AG09319 (cell line): ENCODE measurements around the gene SCYGR1.

Source experiments
- DNase-seq: peaks from one replicate; pipeline ENCODE4 v3.0.0-alpha.2; 2010; ENCODE audit warnings: low read depth; ENCODE audit errors: extremely low read depth
- CTCF ChIP-seq: IDR thresholded peaks from 2 replicates; pipeline ENCODE4 v1.5.1; 2011; ENCODE audit warnings: low read depth, mild to moderate bottlenecking, inconsistent platforms, low read length, moderate library complexity

SCYGR1 gene

GRCh38 chr2:227401550-227401949 lies 13.8 kb upstream of the SCYGR1 start:
- no peak for TF ChIP-seq CTCF
- no peak for DNase-seq

GRCh38 chr2:227398684-227399670 lies 11.2 kb upstream of the SCYGR1 start:
- no peak for DNase-seq
- no peak for TF ChIP-seq CTCF

GRCh38 chr2:227397562-227397961 lies 9.8 kb upstream of the SCYGR1 start:
- no peak for TF ChIP-seq CTCF
- DNase-seq, result no peak

GRCh38 chr2:227395556-227395955 lies 7.8 kb upstream of the SCYGR1 start:
- no peak for TF ChIP-seq CTCF

GRCh38 chr2:227394401-227394800 lies 6.7 kb upstream of the SCYGR1 start:
- no peak for TF ChIP-seq CTCF
- no peak for DNase-seq

More at GRCh38 chr2:227395556-227395955, 7.8 kb upstream of the SCYGR1 start:
- DNase-seq, result no peak

GRCh38 chr2:227390468-227391256 lies 2.9 kb upstream of the SCYGR1 start:
- DNase-seq, result no peak
- no peak for TF ChIP-seq CTCF

- no peak for TF ChIP-seq CTCF
- no peak for DNase-seq
These were observed 1.9 kb upstream of the SCYGR1 start for GRCh38 chr2:227389661-227390060.
